Body of pancreas (tissue), 4 donors: Measurements from ENCODE around the gene ENO2.
"Not testable (repeated sequence)": the region's sequence is repeated elsewhere in the genome, so short reads cannot be mapped to it uniquely, and the experiment has no call there.

Source experiments
- CTCF ChIP-seq, 7 experiments: fragments of 450-650 bp in 4 of 7; fragments of 200-600 bp in 3 of 7; sonication (generic) in 3 of 7; IDR thresholded peaks; one replicate each; pipeline ENCODE4 v1.5.1; 2016 to 2019; ENCODE audit warnings: antibody characterized with exemption in 7 of 7
- POLR2A ChIP-seq, 3 donors: fragments of 450-650 bp; IDR thresholded peaks; one replicate each; pipeline ENCODE4 v1.6.1; 2016; ENCODE audit warnings: antibody characterized with exemption in 3 of 3, mild to moderate bottlenecking in 2 of 3

- not testable (repeated sequence) for TF ChIP-seq CTCF, POLR2A (IDR thresholded peaks at IDR 0.05)
These were observed 28.0 kb upstream of the ENO2 start for GRCh38 chr12:6886206-6886999.
